Liver (tissue), 9 donors: ENCODE results near the gene AP1M2. TPM values are rescaled to one million over a fixed set of nuclear protein-coding genes. Genes with fewer than 3 reads are reported as not detected.
"Not testable (repeated sequence)": the region's sequence is repeated elsewhere in the genome, so short reads cannot be mapped to it uniquely, and the experiment has no call there.

ENCODE experiments used
- DNase-seq: peaks from one replicate; pipeline ENCODE4 v3.0.0-alpha.2; 2017; ENCODE audit warnings: low spot score
- H3K27ac ChIP-seq, 2 donors: one replicate each; pipeline ENCODE4 v1.7.0; 2013; ENCODE audit warnings: inconsistent platforms in 2 of 2, low read length in 2 of 2, control low read depth in 1 of 2, low read depth in 1 of 2, mild to moderate bottlenecking in 1 of 2
- H3K27me3 ChIP-seq, 4 donors: one replicate each; pipeline versions ENCODE4 v1.6.1 to v1.7.0; 2013; ENCODE audit warnings: low read length in 3 of 4, inconsistent platforms in 1 of 4, mild to moderate bottlenecking in 1 of 4, moderate library complexity in 1 of 4; ENCODE audit not compliant: control insufficient read depth in 4 of 4, insufficient read depth in 4 of 4
- H3K36me3 ChIP-seq, 4 donors: one replicate each; pipeline versions ENCODE4 v1.6.1 to v1.7.0; 2013; ENCODE audit warnings: low read length in 3 of 4, mild to moderate bottlenecking in 3 of 4, low read depth in 1 of 4, moderate library complexity in 1 of 4; ENCODE audit not compliant: control insufficient read depth in 4 of 4, insufficient read depth in 3 of 4
- H3K4me1 ChIP-seq, 4 donors: one replicate each; pipeline versions ENCODE4 v1.6.1 to v1.7.0; 2013; ENCODE audit warnings: low read length in 3 of 4, mild to moderate bottlenecking in 3 of 4, moderate library complexity in 1 of 4; ENCODE audit not compliant: control insufficient read depth in 4 of 4, insufficient read depth in 4 of 4
- H3K4me3 ChIP-seq, 3 donors: one replicate each; pipeline versions ENCODE4 v1.6.1 to v1.7.0; 2013; ENCODE audit warnings: low read length in 3 of 3, control low read depth in 1 of 3, low read depth in 1 of 3, mild to moderate bottlenecking in 1 of 3
- H3K9ac ChIP-seq, 2 donors: one replicate each; pipeline ENCODE4 v1.7.0; 2013; ENCODE audit warnings: low read length in 2 of 2, mild to moderate bottlenecking in 2 of 2, moderate library complexity in 2 of 2, control low read depth in 1 of 2, low read depth in 1 of 2
- H3K9me3 ChIP-seq, 4 donors: one replicate each; pipeline versions ENCODE4 v1.6.1 to v1.7.0; 2013; ENCODE audit warnings: low read length in 3 of 4; ENCODE audit not compliant: control insufficient read depth in 4 of 4
- ATF3 ChIP-seq: IDR thresholded peaks from 2 replicates; pipeline ENCODE4 v1.6.1; 2016; ENCODE audit warnings: antibody characterized with exemption
- CTCF ChIP-seq: fragments of 150-350 bp; IDR thresholded peaks from 2 replicates; pipeline ENCODE4 v1.5.1; 2017; ENCODE audit warnings: improper control_type of control experiment, low read depth, low read length; ENCODE audit not compliant: missing input control
- EGR1 ChIP-seq, 2 donors: IDR thresholded peaks; 2 replicates each; pipeline ENCODE4 v1.6.1; 2016 to 2018; ENCODE audit warnings: antibody characterized with exemption in 2 of 2, low read depth in 2 of 2
- FOXA1 ChIP-seq: IDR thresholded peaks from 2 replicates; pipeline ENCODE4 v1.6.1; 2016; ENCODE audit warnings: antibody characterized with exemption
- FOXA2 ChIP-seq: IDR thresholded peaks from 2 replicates; pipeline ENCODE4 v1.6.1; 2016; ENCODE audit warnings: antibody characterized with exemption
- GABPA ChIP-seq, 2 donors: IDR thresholded peaks in 1 of 2; conservative IDR thresholded peaks in 1 of 2; 2 replicates each; pipeline ENCODE4 v1.6.1; 2016; ENCODE audit warnings: antibody characterized with exemption in 2 of 2, mild to moderate bottlenecking in 1 of 2, moderate library complexity in 1 of 2
- HNF4A ChIP-seq, 2 donors: conservative IDR thresholded peaks; 2 replicates each; pipeline ENCODE4 v1.6.1; 2016; ENCODE audit warnings: antibody characterized with exemption in 2 of 2, mild to moderate bottlenecking in 2 of 2
- HNF4G ChIP-seq: IDR thresholded peaks from 2 replicates; pipeline ENCODE4 v1.6.1; 2016; ENCODE audit warnings: antibody characterized with exemption
- JUND ChIP-seq, 2 donors: IDR thresholded peaks; 2 replicates each; pipeline ENCODE4 v1.6.1; 2016; ENCODE audit warnings: antibody characterized with exemption in 2 of 2
- MAX ChIP-seq: IDR thresholded peaks from 2 replicates; pipeline ENCODE4 v1.6.1; 2016; ENCODE audit warnings: antibody characterized with exemption
- RAD21 ChIP-seq, 2 donors: IDR thresholded peaks; 2 replicates each; pipeline ENCODE4 v1.6.1; 2016; ENCODE audit warnings: antibody characterized with exemption in 2 of 2, mild to moderate bottlenecking in 2 of 2
- REST ChIP-seq: IDR thresholded peaks from 2 replicates; pipeline ENCODE4 v1.6.1; 2016; ENCODE audit warnings: antibody characterized with exemption, mild to moderate bottlenecking
- SP1 ChIP-seq: IDR thresholded peaks from 2 replicates; pipeline ENCODE4 v1.6.1; 2018; ENCODE audit warnings: antibody characterized with exemption, mild to moderate bottlenecking
- TAF1 ChIP-seq: conservative IDR thresholded peaks from 2 replicates; pipeline ENCODE4 v1.6.1; 2016; ENCODE audit warnings: antibody characterized with exemption, mild to moderate bottlenecking
- YY1 ChIP-seq: IDR thresholded peaks from 2 replicates; pipeline ENCODE4 v1.6.1; 2016; ENCODE audit warnings: antibody characterized with exemption, mild to moderate bottlenecking
- ZBTB33 ChIP-seq: IDR thresholded peaks from 2 replicates; pipeline ENCODE4 v1.6.1; 2016; ENCODE audit warnings: antibody characterized with exemption
- WGBS: extraction: QIAGEN DNeasy Blood & Tissue Kit; methylation state at CpG from one replicate; pipeline ENCODE4 v1.1.7; 2013; 5-methylcytosine and 5-hydroxymethylcytosine counted together
- polyA plus RNA-seq, 2 donors: library from polyadenylated mRNA; stranded (reverse) in 1 of 2; unstranded in 1 of 2; fragments of 200-250 nt in 1 of 2; fragments of >200 nt in 1 of 2; fragmentation: Nextera tagmentation in 1 of 2; extraction: Ambion mirVana in 1 of 2; gene quantifications; one replicate each; pipeline versions ENCODE4 v1.2.1 to v1.2.3, GENCODE V29; 2013 to 2015
- total RNA-seq, 2 donors: library from RNA; depleted of rRNA; stranded (reverse); fragments of >200 nt; gene quantifications; one replicate each; pipeline ENCODE4 v1.2.3, GENCODE V29; 2014
- donor health status: healthy.
- donor health status: healthy.
- donor health status: healthy.
- donor health status: healthy.
- donor health status: healthy.

Gene AP1M2
- total and polyA plus RNA-seq, 4 donors, result 0.42 to 1.3 (median 0.70) TPM

GRCh38 chr19:10526887-10527286, 60.2 kb downstream of the AP1M2 start:
- not testable (repeated sequence) for H3K27me3 ChIP-seq, H3K36me3 ChIP-seq, H3K27ac ChIP-seq, H3K4me1 ChIP-seq, H3K9ac ChIP-seq, H3K4me3 ChIP-seq, DNase-seq, H3K9me3 ChIP-seq
- WGBS, result 91% methylated on average over 8 of the region's 8 CpGs

- no peaks in the 10 kb centered on the region for H3K27me3 ChIP-seq
- no peaks in the 10 kb centered on the region for H3K36me3 ChIP-seq
- H3K4me1 ChIP-seq, result no peaks in the 10 kb centered on the region
- DNase-seq, result no peak
- no peak overlapping the region for H3K4me3 ChIP-seq
- WGBS, result 90% methylated on average over 7 of the region's 7 CpGs
- TF ChIP-seq FOXA1 (no peak), HNF4A (conservative IDR thresholded peaks at IDR 0.05) (no peak), EGR1 (IDR thresholded peaks at IDR 0.05; ENCODE audit: low read depth in 2 of 2) (no peak), REST (no peak), TAF1 (no peak), JUND (IDR thresholded peaks at IDR 0.05) (no peak)
- H3K9me3 ChIP-seq, result no peaks in the 10 kb centered on the region
- no peak overlapping the region for H3K9ac ChIP-seq
- H3K27ac ChIP-seq, result no peak overlapping the region
These were observed 61.5 kb downstream of the AP1M2 start for GRCh38 chr19:10525636-10526035.

GRCh38 chr19:10523135-10523636, 63.9 kb downstream of the AP1M2 start:
- H3K4me3 ChIP-seq, result no peak overlapping the region
- TF ChIP-seq YY1, result no peak
- no peak for TF ChIP-seq RAD21 (IDR thresholded peaks at IDR 0.05)
- no peak for TF ChIP-seq JUND (IDR thresholded peaks at IDR 0.05)
- TF ChIP-seq FOXA2, result no peak
- TF ChIP-seq ATF3, result no peak
- TF ChIP-seq HNF4A (conservative IDR thresholded peaks at IDR 0.05), result no peak
- no peak for TF ChIP-seq MAX
- TF ChIP-seq GABPA (IDR thresholded peaks at IDR 0.05 in 1 of 2, conservative IDR thresholded peaks at IDR 0.05 in 1 of 2), result no peak
- no peak for TF ChIP-seq ZBTB33
- no peak for TF ChIP-seq REST
- TF ChIP-seq SP1, result no peak
- no peak for TF ChIP-seq TAF1
- TF ChIP-seq EGR1 (IDR thresholded peaks at IDR 0.05; ENCODE audit: low read depth in 2 of 2), result no peak
- TF ChIP-seq FOXA1, result no peak
- TF ChIP-seq HNF4G, result no peak
- TF ChIP-seq CTCF, result no peak
- H3K36me3 ChIP-seq, result no peaks in the 10 kb centered on the region
- H3K27me3 ChIP-seq, result peaks cover 0 to 6% (median 1%) of the 10 kb centered on the region in 4 donors
- peaks cover 0 to 7% (median 2%) of the 10 kb centered on the region in 4 donors for H3K4me1 ChIP-seq
- no peak overlapping the region for H3K9ac ChIP-seq
- DNase-seq, result no peak
- H3K9me3 ChIP-seq, result no peaks in the 10 kb centered on the region
- H3K27ac ChIP-seq, result no peak overlapping the region
- 80% methylated on average over 3 of the region's 3 CpGs for WGBS
